ENCODE results near the gene CCDC150. TPM values are rescaled to one million over a fixed set of nuclear protein-coding genes. Genes with fewer than 3 reads are reported as not detected.
A peak's percentile ranks its signal among the peaks of the same experiment; 100 is the strongest.
"Not testable (repeated sequence)": the region's sequence is repeated elsewhere in the genome, so short reads cannot be mapped to it uniquely, and the experiment has no call there.

Gene CCDC150
- total and polyA plus RNA-seq, 9 of the 15 experiments (the other 6 are each of a cell fraction or from before 2014, with no cell fraction given): 4.4 to 23.1 (median 11.3) TPM

DNA sequence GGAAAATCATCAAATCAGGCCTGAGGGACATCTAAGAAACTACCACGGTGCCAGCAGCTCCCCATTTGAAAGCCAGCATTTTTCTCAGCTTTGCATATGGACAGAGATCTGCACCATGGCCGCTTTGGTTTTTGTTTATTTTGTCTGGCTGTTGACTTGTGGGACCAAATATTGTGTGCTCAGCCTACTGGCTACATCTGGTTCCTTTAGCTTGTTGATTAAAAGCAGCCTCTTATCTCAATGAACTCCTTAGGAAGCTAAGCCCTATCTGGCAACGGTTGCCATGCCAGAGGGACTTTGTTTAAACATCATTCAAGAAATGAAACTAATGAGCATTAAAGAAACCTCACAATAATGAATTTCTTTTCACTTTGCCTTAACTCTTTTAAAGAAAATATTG is 32.4 kb upstream of the CCDC150 start (continued):
- TF ChIP-seq REST (IDR thresholded peaks at IDR 0.05; ENCODE audit: borderline replicate concordance): peak; percentile 26
- no peak for TF ChIP-seq REST (CRISPR knock-in tag; IDR thresholded peaks at IDR 0.05; ENCODE audit: low read depth)
- no peak for TF ChIP-seq ZNF589 (CRISPR knock-in tag; IDR thresholded peaks at IDR 0.05; ENCODE audit: low read depth)
- TF ChIP-seq CBFA2T2 (conservative IDR thresholded peaks at IDR 0.05): peak; percentile 15; the same call in 1 of the 2 replicates
- TF ChIP-seq CBFA2T3 (IDR thresholded peaks at IDR 0.05): peak; percentile 34; the same call in 1 of the 2 replicates
- no peak for TF ChIP-seq ZNF280B (CRISPR knock-in tag; IDR thresholded peaks at IDR 0.05)
- 0 out of 2 replicates have a peak, but pooled peaks have one; percentile 21 for TF ChIP-seq ARID1B (IDR thresholded peaks at IDR 0.05)
- TF ChIP-seq RFX1 (IDR thresholded peaks at IDR 0.05): peak; percentile 77

- H3K4me3 ChIP-seq; intact Hi-C loops (cut with micrococcal nuclease); DNase-seq (ENCODE audit: extremely low read depth in 1 of 4, low spot score in 3 of 4); H3K27me3 ChIP-seq (ENCODE audit: control insufficient read depth in 2 of 2, insufficient read depth in 2 of 2, low read length in 2 of 2); H3K79me2 ChIP-seq (ENCODE audit: control insufficient read depth, insufficient read depth, low read length); POLR2A ChIA-PET; FAIRE-seq; ATAC-seq; H3K27ac ChIP-seq (ENCODE audit: extremely low read depth, low read depth, low read length); H3K9me3 ChIP-seq (replicated peaks; ENCODE audit: control insufficient read depth, insufficient read depth, low read depth, low read length); H3K4me1 ChIP-seq (replicated peaks in 1 of 2; ENCODE audit: control insufficient read depth in 2 of 2, insufficient read depth in 2 of 2, low read length in 2 of 2); H3K36me3 ChIP-seq (ENCODE audit: control insufficient read depth, insufficient read depth, low read length); CTCF ChIA-PET (ENCODE audit: low intra/inter-chr PET ratio); H3K4me2 ChIP-seq (ENCODE audit: insufficient read depth, low read length); in situ Hi-C loops (cut with MboI); H2AFZ ChIP-seq (ENCODE audit: low read depth, low read length); H3K9me1 ChIP-seq (ENCODE audit: control insufficient read depth, insufficient read depth, low read length); BruUV-seq (replicated peaks); H4K20me1 ChIP-seq (replicated peaks; ENCODE audit: control insufficient read depth, insufficient read depth, low read length); H3K9ac ChIP-seq (ENCODE audit: insufficient read depth in 1 of 2, low read depth in 2 of 2, low read length in 2 of 2): not testable (repeated sequence)
- 60% methylated on average over 1 of the region's 5 CpGs for WGBS (ENCODE audit: insufficient coverage, low coverage, missing lambda C conversion rate)
These were observed 31.6 kb upstream of the CCDC150 start for GRCh38 chr2:196607896-196608295.

All from K562 (cell line).